H1 (cell line): ENCODE measurements around the gene LRRC72. TPM values are rescaled to one million over a fixed set of nuclear protein-coding genes. Genes with fewer than 3 reads are reported as not detected.

ENCODE experiments used
- CTCF ChIA-PET: fragments of 300-600 bp; sonication (Branson Sonifier 250); formaldehyde crosslinking; loops from one replicate; lab custom pipeline; 2021; ENCODE audit not compliant: partially characterized antibody; lab: Charles Lee
- POLR2A ChIA-PET: fragments of 300-600 bp; sonication (Branson Sonifier 250); formaldehyde crosslinking; loops from one replicate; lab custom pipeline; 2021; ENCODE audit warnings: inconsistent platforms; ENCODE audit not compliant: partially characterized antibody; lab: Charles Lee
- DNase-seq, 2 experiments: peaks; one replicate each; pipeline versions ENCODE4 v3.0.0 to v3.0.0-alpha.2; 2010 to 2022; ENCODE audit warnings: low spot score in 2 of 2, low read depth in 1 of 2, mixed read lengths in 1 of 2
- FAIRE-seq: peaks from 2 replicates; lab custom pipeline; 2011; peaks lifted over from hg19 to GRCh38; lab: Jason Lieb, UNC
- H2AFZ ChIP-seq: 2 replicates; pipeline ENCODE4 v1.8.1; 2012; ENCODE audit warnings: low read length, inconsistent platforms
- H2AK5ac ChIP-seq: 2 replicates; pipeline ENCODE4 v1.6.1; 2013; ENCODE audit warnings: low read depth, low read length
- H2BK120ac ChIP-seq: replicated peaks from 2 replicates; pipeline ENCODE3; 2013; ENCODE audit warnings: low read depth, low read length, inconsistent platforms
- H2BK12ac ChIP-seq: 2 replicates; pipeline ENCODE4 v1.6.1; 2013; ENCODE audit warnings: low read depth, low read length
- H2BK15ac ChIP-seq: 2 replicates; pipeline ENCODE4 v1.6.1; 2013; ENCODE audit warnings: low read length
- H2BK20ac ChIP-seq: 2 replicates; pipeline ENCODE4 v1.6.1; 2013; ENCODE audit warnings: low read length
- H2BK5ac ChIP-seq: 2 replicates; pipeline ENCODE4 v1.6.1; 2013; ENCODE audit warnings: low read depth, low read length
- H3K14ac ChIP-seq: 2 replicates; pipeline ENCODE4 v1.6.1; 2013; ENCODE audit warnings: inconsistent platforms; ENCODE audit not compliant: insufficient read length
- H3K18ac ChIP-seq: 2 replicates; pipeline ENCODE4 v1.6.1; 2013; ENCODE audit warnings: low read length; ENCODE audit errors: extremely low read depth
- H3K23ac ChIP-seq: 2 replicates; pipeline ENCODE4 v1.6.1; 2013; ENCODE audit warnings: inconsistent platforms; ENCODE audit not compliant: insufficient read length
- H3K23me2 ChIP-seq: 2 replicates; pipeline ENCODE4 v1.6.1; 2013; ENCODE audit warnings: low read depth, low read length
- H3K27ac ChIP-seq: 2 replicates; pipeline ENCODE4 v1.6.1; 2011; ENCODE audit warnings: low read depth, low read length, inconsistent platforms
- H3K27me3 ChIP-seq, 4 experiments: replicated peaks in 1 of 4; 1 replicate in 1 of 4; 2 replicates in 3 of 4; pipeline versions ENCODE4 v1.6.1 to v1.8.1; 2011 to 2013; ENCODE audit warnings: low read length in 3 of 4, mild to moderate bottlenecking in 3 of 4, inconsistent platforms in 2 of 4, mixed read lengths in 2 of 4, moderate library complexity in 1 of 4; ENCODE audit not compliant: control insufficient read depth in 3 of 4, insufficient read depth in 3 of 4; ENCODE audit errors: extremely low read depth in 1 of 4
- H3K36me3 ChIP-seq, 4 experiments: 2 replicates each; pipeline versions ENCODE4 v1.6.1 to v1.8.1; 2011 to 2013; ENCODE audit warnings: mild to moderate bottlenecking in 4 of 4, low read length in 3 of 4, moderate library complexity in 2 of 4, control low read depth in 1 of 4, inconsistent platforms in 1 of 4; ENCODE audit not compliant: insufficient read depth in 4 of 4, control insufficient read depth in 2 of 4
- H3K4ac ChIP-seq: replicated peaks from 2 replicates; pipeline ENCODE3; 2013; ENCODE audit warnings: low read length, low read depth, mixed read lengths, inconsistent platforms; ENCODE audit not compliant: insufficient read length
- H3K4me1 ChIP-seq, 4 experiments: replicated peaks in 1 of 4; 1 replicate in 1 of 4; 2 replicates in 3 of 4; pipeline versions ENCODE4 v1.6.1 to v1.8.1; 2011 to 2013; ENCODE audit warnings: low read length in 3 of 4, inconsistent platforms in 2 of 4, mixed read lengths in 1 of 4; ENCODE audit not compliant: insufficient read depth in 4 of 4, control insufficient read depth in 3 of 4
- H3K4me2 ChIP-seq, 2 experiments: 2 replicates each; pipeline versions ENCODE4 v1.6.1 to v1.8.1; 2011 to 2013; ENCODE audit warnings: low read depth in 2 of 2, low read length in 2 of 2, control low read depth in 1 of 2, inconsistent platforms in 1 of 2, mild to moderate bottlenecking in 1 of 2; ENCODE audit not compliant: insufficient read depth in 1 of 2
- H3K4me3 ChIP-seq, 4 experiments: fragments of 200-600, 300-600 bp in 1 of 4; sonication (generic), shearing (Covaris generic), sonication (Bioruptor Twin) in 1 of 4; 2 replicates each; pipeline versions ENCODE4 v1.5.1 to v1.8.1; 2011 to 2016; ENCODE audit warnings: low read length in 4 of 4, low read depth in 3 of 4, control low read depth in 2 of 4, inconsistent platforms in 2 of 4, mild to moderate bottlenecking in 2 of 4, mixed read lengths in 1 of 4, moderate library complexity in 1 of 4; ENCODE audit not compliant: insufficient read depth in 2 of 4; ENCODE audit errors: extremely low read depth in 1 of 4
- H3K56ac ChIP-seq: replicated peaks from 2 replicates; pipeline ENCODE3; 2013; ENCODE audit warnings: low read depth, mild to moderate bottlenecking, mixed read lengths, low read length, inconsistent platforms; ENCODE audit not compliant: insufficient read length
- H3K79me1 ChIP-seq: 2 replicates; pipeline ENCODE4 v1.6.1; 2013; ENCODE audit warnings: low read depth, low read length, control low read depth
- H3K79me2 ChIP-seq, 2 experiments: 2 replicates each; pipeline versions ENCODE4 v1.6.1 to v1.8.1; 2012 to 2013; ENCODE audit warnings: low read length in 2 of 2, mild to moderate bottlenecking in 2 of 2, inconsistent platforms in 1 of 2; ENCODE audit not compliant: insufficient read depth in 2 of 2, control insufficient read depth in 1 of 2
- H3K9ac ChIP-seq, 4 experiments: replicated peaks in 1 of 4; 1 replicate in 1 of 4; 2 replicates in 3 of 4; pipeline versions ENCODE4 v1.6.1 to v1.8.1; 2011 to 2013; ENCODE audit warnings: low read depth in 3 of 4, low read length in 3 of 4, control low read depth in 2 of 4, mild to moderate bottlenecking in 2 of 4, moderate library complexity in 2 of 4, inconsistent platforms in 1 of 4; ENCODE audit errors: extremely low read depth in 1 of 4
- H3K9me3 ChIP-seq, 2 experiments: 2 replicates each; pipeline versions ENCODE4 v1.6.1 to v1.8.1; 2012 to 2013; ENCODE audit warnings: mild to moderate bottlenecking in 2 of 2, moderate library complexity in 2 of 2, control low read depth in 1 of 2, inconsistent platforms in 1 of 2, low read depth in 1 of 2, low read length in 1 of 2, mixed read lengths in 1 of 2; ENCODE audit not compliant: insufficient read depth in 2 of 2
- H4K20me1 ChIP-seq, 2 experiments: replicated peaks in 1 of 2; 2 replicates each; pipeline versions ENCODE3 to v1.8.1; 2011 to 2013; ENCODE audit warnings: inconsistent platforms in 2 of 2, low read length in 2 of 2, mild to moderate bottlenecking in 1 of 2; ENCODE audit not compliant: insufficient read depth in 2 of 2, control insufficient read depth in 1 of 2
- H4K5ac ChIP-seq: 2 replicates; pipeline ENCODE4 v1.6.1; 2013; ENCODE audit warnings: low read length, low read depth, mixed read lengths, inconsistent platforms; ENCODE audit not compliant: insufficient read length
- H4K8ac ChIP-seq: 2 replicates; pipeline ENCODE4 v1.8.0; 2013; ENCODE audit warnings: mild to moderate bottlenecking, moderate library complexity, low read length, inconsistent platforms; ENCODE audit not compliant: insufficient read depth; ENCODE audit errors: extremely low read depth
- H4K91ac ChIP-seq: replicated peaks from 2 replicates; pipeline ENCODE3; 2013; ENCODE audit warnings: low read length, mixed read lengths, inconsistent platforms; ENCODE audit not compliant: insufficient read length
- ATF3 ChIP-seq: IDR thresholded peaks from 2 replicates; pipeline ENCODE4 v1.6.1; 2011; ENCODE audit warnings: low read depth, mild to moderate bottlenecking, low read length; ENCODE audit not compliant: insufficient read depth
- HDAC6 ChIP-seq: IDR thresholded peaks from one replicate; pipeline ENCODE4 v1.7.1; 2012; ENCODE audit warnings: low read depth, mild to moderate bottlenecking, inconsistent platforms, low read length, moderate library complexity
- JUND ChIP-seq: IDR thresholded peaks from 2 replicates; pipeline ENCODE4 v1.6.1; 2011; ENCODE audit warnings: mild to moderate bottlenecking, improper control_type of control experiment, low read length
- KDM4A ChIP-seq: IDR thresholded peaks from one replicate; pipeline ENCODE4 v1.7.1; 2012; ENCODE audit warnings: low read depth, mild to moderate bottlenecking, moderate library complexity, low read length, inconsistent platforms; ENCODE audit not compliant: severe bottlenecking
- MAX ChIP-seq: IDR thresholded peaks from 2 replicates; pipeline ENCODE4 v1.6.1; 2012; ENCODE audit warnings: inconsistent platforms
- POU5F1 ChIP-seq: IDR thresholded peaks from 2 replicates; pipeline ENCODE4 v1.6.1; 2011; ENCODE audit warnings: low read depth, mild to moderate bottlenecking, low read length, moderate library complexity
- SAP30 ChIP-seq: fragments of 300-600 bp; sonication (generic); IDR thresholded peaks from 2 replicates; pipeline ENCODE4 v1.7.1; 2012; ENCODE audit warnings: low read length, moderate library complexity, mild to moderate bottlenecking, inconsistent platforms; ENCODE audit not compliant: insufficient read depth, insufficient replicate concordance
- ZNF274 ChIP-seq: IDR thresholded peaks from 2 replicates; pipeline ENCODE4 v1.7.0; 2012; ENCODE audit warnings: low read length, borderline replicate concordance; ENCODE audit errors: extremely low read depth
- WGBS, 2 experiments: shearing (Covaris generic) in 1 of 2; methylation state at CpG; one replicate each; pipeline versions ENCODE4 v1.1.6 to v1.1.7; 2013 to 2015; ENCODE audit warnings: low lambda C conversion rate in 2 of 2, mixed read lengths in 2 of 2, inconsistent platforms in 1 of 2, low coverage in 1 of 2, missing lambda C conversion rate in 1 of 2; ENCODE audit not compliant: insufficient replicate concordance in 2 of 2, insufficient coverage in 1 of 2, insufficient read length in 1 of 2; ENCODE audit errors: extremely low coverage in 1 of 2, missing lambda C conversion rate in 1 of 2; 5-methylcytosine and 5-hydroxymethylcytosine counted together
- polyA plus RNA-seq, 7 experiments: library from polyadenylated mRNA; depleted of rRNA in 3 of 7; stranded (reverse) in 5 of 7; unstranded in 2 of 7; fragments of >200 nt in 5 of 7; fragments of 200-250 nt in 2 of 7; gene quantifications; 1 replicate in 5 of 7; 2 replicates in 1 of 7; 4 replicates in 1 of 7; pipeline versions ENCODE4 v1.2.1 to v1.2.3, GENCODE V29; 2011 to 2013; ENCODE audit warnings: missing spikeins in 2 of 7, mixed read lengths in 2 of 7
- total RNA-seq: library from RNA; stranded (reverse); fragmentation: NEBNext Ultra II Directional; extraction: Animal tissue kit (Norgen Biotek cat#: 25700); gene quantifications from 2 replicates; pipeline ENCODE4 v1.2.1, GENCODE V29; 2021

The LRRC72 gene
- total and polyA plus RNA-seq, 2 of the 8 experiments (the other 6 are each of a cell fraction or from before 2014, with no cell fraction given): not detected

DNA sequence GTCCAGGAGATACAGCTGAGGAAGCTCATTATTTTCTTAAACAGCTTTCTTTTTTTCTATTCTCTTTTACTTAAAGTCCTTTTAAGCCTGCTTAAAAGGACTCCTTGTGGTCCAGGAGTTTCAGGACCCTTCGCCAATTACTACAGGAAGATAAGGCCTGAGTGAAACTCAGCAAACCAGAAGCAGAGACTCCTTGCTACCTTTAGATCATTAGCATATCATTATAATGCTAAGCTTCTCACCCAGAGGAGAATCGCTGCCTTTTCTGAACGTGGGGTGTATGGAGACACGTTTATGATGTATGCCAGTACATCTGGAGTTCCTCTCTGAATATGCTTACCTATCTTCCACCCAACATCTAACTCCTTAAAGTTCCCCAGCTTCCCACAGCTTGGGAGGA, 71.4 kb downstream of the LRRC72 start:
- no peak for FAIRE-seq

More for the DNA sequence above, 71.4 kb downstream of the LRRC72 start:
- Histone ChIP-seq H3K27me3 (no peaks in the 10 kb centered on the region), H3K27ac (no peak overlapping the region), H2BK12ac (no peak overlapping the region), H2AK5ac (no peak overlapping the region), H3K9ac (no peak overlapping the region; a peak in 1 of 7 replicates), H3K14ac (no peak overlapping the region), H3K79me1 (no peaks in the 10 kb centered on the region), H3K79me2 (no peaks in the 10 kb centered on the region), H3K4me3 (no peak overlapping the region), H2BK20ac (no peak overlapping the region), H3K4me2 (no peak overlapping the region), H3K36me3 (peaks cover 0 to 4% (median 0%) of the 10 kb centered on the region in 4 experiments; a peak in 1 of 8 replicates), H4K20me1 (no peaks in the 10 kb centered on the region), H2BK15ac (no peak overlapping the region), H3K9me3 (no peaks in the 10 kb centered on the region), H4K91ac (no peak overlapping the region), H3K4me1 (peaks cover 0 to 7% (median 3%) of the 10 kb centered on the region in 4 experiments; a peak in 2 of 7 replicates), H3K4ac (no peak overlapping the region), H3K56ac (no peak overlapping the region), H3K23me2 (no peaks in the 10 kb centered on the region), H2BK120ac (no peak overlapping the region), H4K8ac (no peak overlapping the region), H2BK5ac (no peak overlapping the region), H3K18ac (no peak overlapping the region), H3K23ac (no peak overlapping the region), H2AFZ (no peak overlapping the region), H4K5ac (no peak overlapping the region)
- TF ChIP-seq SAP30 (no peak), MAX (no peak), POU5F1 (no peak), ATF3 (no peak), ZNF274 (no peak), HDAC6 (no peak), KDM4A (no peak), JUND (no peak)
- POLR2A ChIA-PET: interaction anchor here (1.5 kb wide), 1 partner anchor 47 kb away, joined by 4 read pairs; the partner anchor contains the start of genes ANKMY2 and BZW2
- no peak for DNase-seq
- CTCF ChIA-PET: interaction anchor here (1.0 kb wide), 1 partner anchor 11 kb away, joined by 3 read pairs; no protein-coding TSS in a partner anchor
- 63% methylated on average over 4 of the region's 4 CpGs; no CpG with 5 or more reads in 1 of the 2 experiments for WGBS, 2 experiments
